GM21526 (cell line): ENCODE results near the gene LRRC56.

Experiments
- ATAC-seq: cut with Tn5 transposase; IDR thresholded peaks from one replicate; pipeline ENCODE4 v1.9.1; 2021; ENCODE audit warnings: moderate library complexity; ENCODE audit not compliant: unreplicated experiment, low FRiP score

The LRRC56 gene

DNA sequence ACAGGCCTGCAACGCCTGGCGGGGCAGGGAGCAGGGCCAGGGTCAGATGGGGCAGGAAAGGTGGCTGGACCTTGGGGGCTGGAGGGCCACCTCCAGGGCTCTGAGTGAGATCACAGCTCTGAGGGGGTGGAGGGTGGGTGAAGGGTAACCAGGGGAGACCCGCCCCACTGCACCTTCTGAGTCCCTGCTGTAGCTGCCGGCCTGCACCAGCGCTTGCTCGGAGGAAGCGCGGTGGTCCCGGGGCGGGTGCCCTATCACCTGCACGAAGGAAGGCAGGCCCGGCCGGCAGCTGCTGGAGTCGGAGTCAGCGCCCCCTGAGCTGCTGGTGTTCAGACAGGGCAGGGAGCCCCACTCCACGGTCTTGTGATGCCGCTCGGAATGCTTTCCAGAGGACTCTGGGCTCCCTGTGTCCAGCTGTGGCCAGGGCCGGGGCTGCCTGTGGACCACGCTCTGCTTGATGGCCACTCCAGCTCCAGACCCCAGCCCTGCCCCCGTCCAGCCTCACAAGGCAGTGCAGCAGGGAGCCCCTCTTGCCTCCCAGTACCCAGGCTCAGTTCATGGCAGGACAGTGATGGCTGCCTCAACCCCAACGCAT, 19.4 kb downstream of the LRRC56 start:
- ATAC-seq = no peak

DNA sequence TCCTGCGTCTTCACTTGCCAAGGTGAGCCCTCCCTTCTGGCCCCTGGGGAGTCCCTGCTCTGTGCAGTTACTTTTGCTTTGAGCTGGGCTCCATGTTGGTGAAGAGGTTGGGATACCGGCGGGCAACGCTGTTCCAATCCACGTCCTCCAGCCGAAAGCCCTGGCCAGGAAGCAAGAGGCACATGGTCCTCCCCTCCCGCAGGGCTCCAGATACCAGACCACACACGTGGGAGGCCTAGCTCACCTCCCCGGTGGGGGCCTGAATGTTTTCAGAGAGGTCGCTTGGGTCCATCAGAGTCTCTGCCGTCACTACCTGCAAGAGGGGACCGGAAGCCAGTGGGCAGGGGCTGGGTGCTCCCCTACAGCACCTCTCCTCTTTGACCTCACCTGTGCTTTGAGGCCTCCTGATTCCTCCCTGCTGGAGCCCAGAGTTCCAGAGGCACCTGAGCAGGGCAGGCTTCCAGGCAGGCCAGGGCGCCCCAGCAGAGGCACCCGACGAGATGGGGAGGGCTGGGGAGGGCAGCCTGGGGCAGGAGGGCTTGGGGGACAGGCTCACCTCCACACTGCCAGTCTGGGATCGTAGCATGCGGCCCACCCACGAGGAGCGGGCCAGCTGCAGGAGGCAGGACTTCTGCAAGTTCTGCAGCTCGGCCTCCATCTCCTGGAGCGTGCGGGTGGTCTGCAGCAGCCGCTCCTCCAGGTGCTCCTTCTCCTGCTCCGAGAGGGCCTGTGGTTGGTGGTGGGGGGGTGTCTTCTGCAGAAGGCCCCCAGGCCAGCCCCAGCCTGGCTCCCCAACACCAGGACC, 20.2 kb downstream of the LRRC56 start:
- no peak for ATAC-seq

DNA sequence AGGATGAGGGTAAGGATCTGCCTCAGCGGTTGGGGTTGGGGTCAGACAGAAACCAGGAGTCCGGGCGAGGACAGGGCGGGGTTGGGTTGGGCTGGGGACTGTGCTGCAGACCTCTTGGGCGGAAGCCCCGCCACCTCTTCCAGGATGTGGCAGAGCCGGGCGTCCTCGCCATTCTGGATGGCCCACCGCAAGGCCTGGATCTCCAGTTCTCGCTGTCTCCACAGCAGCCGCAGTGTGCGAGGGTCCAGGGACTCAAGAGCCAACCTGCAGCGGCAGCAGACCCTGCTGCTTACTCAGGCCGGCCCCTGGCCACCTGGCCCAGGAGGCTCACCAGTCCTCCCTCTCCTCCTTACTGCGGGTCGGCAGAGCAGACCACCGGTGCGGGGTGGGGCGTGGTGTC, 21.2 kb downstream of the LRRC56 start:
- ATAC-seq = no peak

DNA sequence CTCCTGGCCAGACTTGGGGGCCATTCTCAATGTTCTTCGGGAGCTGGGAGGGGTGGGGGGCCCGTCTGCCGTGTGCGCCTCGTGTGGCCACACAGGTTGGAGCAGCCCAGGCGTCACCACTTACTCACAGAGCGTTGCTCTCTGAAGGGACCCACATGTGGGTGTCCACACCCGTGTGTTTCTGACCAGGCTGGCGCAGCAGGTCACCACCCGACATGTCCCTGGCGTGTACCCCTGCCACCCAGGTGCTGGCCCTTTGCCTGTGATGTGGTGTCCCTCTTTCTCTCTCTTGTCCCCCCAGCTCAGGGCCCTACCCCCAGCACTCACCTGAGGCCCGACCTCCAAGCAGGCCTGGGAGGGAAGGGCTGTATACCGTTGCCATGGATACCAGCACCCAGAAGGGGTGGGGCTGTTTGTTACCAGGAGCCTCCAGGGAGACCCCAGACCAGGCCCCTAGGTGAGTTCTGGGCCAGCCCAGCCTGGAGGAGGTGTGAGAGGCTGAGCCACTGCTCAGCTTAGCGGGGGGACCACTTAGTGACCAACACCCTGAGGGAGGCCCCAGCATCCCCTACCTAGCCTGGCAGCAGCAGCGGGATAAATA, 21.8 kb downstream of the LRRC56 start:
- no peak for ATAC-seq

DNA sequence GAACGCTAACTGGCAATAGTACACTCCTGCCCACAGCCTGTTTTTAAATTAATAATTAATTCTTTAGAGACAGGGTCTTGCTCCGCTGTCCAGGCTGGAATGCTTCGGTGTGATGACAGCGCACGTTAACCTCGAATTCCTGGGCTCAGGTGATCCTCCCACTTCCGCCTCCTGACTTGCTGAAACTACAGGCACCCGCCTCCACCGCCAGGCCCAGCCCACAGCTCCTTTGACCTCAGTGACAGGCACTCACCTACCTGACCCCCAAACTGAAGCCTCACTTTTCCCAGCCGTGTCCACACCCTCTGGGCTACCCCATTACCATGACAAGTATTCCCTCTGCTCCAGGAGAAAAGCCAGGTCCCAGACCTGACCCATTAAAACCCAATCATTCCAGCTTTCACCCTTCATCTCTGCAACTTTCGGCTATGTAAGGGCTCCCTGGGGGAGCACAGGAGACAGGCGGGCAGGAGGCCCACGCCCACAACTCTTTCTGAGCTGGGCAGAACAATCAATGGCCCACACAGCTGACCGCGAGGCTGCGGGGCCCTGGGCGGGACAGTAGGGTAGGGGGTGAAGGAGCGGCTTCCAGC, 22.5 kb downstream of the LRRC56 start:
- no peak for ATAC-seq

DNA sequence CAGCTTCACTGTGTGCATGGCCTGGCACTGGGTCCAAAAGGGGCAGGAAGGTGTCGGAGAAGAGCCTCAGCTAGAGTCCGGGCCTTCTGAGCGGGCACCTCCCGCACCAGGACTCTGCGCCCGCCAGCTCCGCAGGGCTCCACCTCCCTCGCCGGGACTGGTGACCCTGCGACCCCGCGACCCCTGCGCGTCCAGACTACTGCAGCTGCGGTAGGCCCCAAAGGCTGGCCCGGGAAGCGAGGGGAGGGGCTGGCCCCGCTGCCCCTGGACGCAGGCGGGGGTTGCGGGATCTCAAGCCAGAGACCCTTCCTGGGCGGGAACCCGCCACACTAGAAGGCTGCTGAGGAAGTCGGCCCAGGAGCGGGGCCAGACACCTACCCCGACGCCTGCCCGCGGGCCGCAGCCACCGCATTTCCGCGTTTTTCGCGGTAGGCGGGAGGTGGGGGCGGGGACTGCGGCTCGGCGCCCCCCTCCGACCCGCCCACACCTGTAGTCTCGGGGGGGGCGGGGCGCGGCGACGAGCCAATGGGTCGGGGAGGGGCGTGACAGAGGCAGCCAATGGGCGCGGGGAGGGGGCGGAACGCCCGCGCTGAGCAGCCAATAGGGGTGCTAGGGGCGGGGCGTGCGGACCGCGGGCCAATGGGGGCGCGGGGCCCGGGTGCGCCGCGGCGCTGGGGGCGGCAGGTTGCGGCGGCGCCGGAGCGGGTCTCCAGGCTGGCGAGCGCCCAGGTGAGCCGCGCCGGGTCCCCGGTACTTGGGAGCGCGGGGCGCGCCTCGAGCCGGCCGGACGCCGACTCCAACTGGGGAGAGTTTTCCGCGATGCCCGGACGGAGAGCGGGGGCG, 23.2 kb downstream of the LRRC56 start, which contains the start of the genes LMNTD2 and RASSF7:
TSS of gene LMNTD2 (minus strand) at position 434 of the 843 bp plus-strand sequence. CDS start at position 412, 22 bp downstream.
TSS of gene RASSF7 (plus strand) at position 666 of the 843 bp plus-strand sequence. CDS start 799 bp downstream, outside the sequence.
- ATAC-seq = peak; percentile 56

DNA sequence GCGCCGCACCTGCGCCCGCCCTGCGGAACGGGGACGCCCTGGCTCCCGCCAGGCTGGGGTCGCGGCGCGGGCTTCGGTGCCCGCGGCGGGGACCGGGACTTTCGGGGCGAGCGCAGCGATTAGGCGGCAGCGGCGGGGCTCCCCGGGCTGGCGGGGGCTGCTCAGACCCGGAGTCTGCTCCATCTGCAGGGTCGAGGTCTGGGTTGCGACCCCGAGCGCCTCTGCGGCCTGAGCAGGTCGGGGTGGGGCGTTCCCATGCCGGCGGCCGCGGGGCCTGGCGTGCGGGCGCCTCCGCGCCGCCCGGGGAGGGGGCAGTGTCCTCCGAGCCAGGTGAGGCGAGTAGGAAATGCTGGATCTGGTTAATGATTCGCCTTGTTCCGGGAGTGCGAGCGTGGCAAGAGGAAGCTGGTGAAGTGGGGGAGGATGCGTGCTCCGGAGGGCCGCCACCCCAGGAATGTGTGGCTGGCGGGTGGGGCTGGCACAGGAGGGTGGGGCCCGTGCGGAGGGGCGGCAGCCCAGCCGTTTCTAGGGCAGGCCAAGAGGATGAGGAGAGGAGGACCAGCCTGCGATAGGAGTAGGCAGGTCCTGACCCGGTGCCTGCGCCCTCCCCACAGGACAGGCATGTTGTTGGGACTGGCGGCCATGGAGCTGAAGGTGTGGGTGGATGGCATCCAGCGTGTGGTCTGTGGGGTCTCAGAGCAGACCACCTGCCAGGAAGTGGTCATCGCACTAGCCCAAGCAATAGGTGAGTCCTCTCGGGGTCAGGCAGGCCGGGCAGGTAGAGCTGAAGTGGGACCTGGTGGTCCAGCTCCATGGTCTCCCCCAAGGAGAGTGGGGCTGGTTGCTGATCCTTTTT, 24.0 kb downstream of the LRRC56 start:
- peak; percentile 28 for ATAC-seq

DNA sequence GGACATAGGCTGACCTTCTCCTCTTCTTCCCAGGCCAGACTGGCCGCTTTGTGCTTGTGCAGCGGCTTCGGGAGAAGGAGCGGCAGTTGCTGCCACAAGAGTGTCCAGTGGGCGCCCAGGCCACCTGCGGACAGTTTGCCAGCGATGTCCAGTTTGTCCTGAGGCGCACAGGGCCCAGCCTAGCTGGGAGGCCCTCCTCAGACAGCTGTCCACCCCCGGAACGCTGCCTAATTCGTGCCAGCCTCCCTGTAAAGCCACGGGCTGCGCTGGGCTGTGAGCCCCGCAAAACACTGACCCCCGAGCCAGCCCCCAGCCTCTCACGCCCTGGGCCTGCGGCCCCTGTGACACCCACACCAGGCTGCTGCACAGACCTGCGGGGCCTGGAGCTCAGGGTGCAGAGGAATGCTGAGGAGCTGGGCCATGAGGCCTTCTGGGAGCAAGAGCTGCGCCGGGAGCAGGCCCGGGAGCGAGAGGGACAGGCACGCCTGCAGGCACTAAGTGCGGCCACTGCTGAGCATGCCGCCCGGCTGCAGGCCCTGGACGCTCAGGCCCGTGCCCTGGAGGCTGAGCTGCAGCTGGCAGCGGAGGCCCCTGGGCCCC, 24.8 kb downstream of the LRRC56 start:
- ATAC-seq = no peak

DNA sequence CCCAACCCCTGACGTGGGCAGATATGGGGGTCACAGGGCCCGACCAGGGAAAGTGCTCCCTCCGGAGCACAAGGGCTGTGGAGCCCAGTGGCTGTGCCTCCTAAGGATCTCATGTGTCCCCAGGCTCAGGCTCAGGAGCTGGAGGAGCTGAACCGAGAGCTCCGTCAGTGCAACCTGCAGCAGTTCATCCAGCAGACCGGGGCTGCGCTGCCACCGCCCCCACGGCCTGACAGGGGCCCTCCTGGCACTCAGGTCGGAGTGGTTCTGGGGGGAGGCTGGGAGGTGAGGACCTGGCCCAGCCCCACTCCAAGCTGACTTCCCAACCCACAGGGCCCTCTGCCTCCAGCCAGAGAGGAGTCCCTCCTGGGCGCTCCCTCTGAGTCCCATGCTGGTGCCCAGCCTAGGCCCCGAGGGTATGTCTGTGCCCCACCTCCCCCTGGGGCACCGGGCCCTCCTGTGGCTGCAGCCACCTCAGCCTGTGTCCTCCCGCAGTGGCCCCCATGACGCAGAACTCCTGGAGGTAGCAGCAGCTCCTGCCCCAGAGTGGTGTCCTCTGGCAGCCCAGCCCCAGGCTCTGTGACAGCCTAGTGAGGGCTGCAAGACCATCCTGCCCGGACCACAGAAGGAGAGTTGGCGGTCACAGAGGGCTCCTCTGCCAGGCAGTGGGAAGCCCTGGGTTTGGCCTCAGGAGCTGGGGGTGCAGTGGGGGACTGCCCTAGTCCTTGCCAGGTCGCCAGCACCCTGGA, 25.9 kb downstream of the LRRC56 start:
- ATAC-seq = no peak

GRCh38 chr11:563812-564578, 26.7 kb downstream of the LRRC56 start:
- ATAC-seq = no peak

DNA sequence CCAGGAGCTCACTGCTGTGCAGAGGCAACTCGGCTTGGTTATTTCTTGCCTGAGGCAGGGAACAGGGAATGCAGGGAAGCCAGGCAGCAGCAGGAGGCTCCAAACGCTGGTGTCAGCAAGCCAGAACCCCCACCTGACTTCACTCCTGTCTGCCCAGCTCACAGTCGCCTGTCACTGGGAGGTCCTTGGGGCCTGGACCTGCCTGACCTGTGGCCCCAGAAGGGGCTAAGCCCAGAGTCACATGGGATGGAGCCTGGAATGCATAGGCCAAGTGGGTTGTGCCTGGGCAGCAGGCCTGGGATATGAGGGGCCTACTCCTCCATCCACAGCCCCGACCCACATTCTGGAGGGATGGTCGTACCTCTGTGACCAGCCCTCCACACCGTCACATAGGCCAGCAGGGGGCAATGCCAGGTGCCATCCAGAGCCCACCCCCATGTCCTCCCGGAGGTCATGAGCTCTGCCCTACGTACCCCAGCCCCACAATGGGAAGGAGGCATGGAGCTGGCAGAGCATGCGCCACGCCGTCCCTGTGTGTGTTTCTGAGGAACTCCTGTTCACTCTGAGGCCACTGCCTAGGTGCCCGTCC, 28.7 kb downstream of the LRRC56 start:
- no peak for ATAC-seq

DNA sequence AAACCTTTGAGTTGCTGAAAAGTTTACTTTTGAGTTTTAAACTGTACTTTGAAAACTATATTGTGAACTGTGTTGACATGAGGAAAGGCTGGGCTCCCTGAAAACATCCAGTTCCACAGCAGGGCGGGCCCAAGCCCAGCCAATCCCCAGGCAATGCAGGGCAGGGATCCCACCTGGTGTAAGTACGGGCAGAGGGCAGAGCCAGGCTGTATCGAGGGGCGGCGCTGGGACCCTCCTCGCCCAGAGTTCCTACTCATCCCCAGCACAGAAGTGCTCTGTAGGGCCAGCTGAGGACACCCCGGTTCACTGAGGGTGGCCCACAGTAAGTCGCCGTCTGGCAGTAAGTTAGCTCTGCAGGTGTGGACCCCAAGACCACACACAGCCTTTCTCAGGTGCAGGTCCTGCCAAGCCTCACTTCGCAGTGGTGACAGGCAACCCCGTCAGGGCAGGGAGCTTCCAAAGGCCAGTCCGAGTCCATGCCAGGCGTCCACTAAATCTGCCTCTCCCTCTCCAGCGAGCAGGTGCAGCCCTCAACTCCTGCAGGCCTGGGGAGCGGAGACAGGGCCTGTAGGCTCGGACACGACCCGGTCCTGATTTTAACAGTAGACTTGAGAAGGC, 29.8 kb downstream of the LRRC56 start:
- no peak for ATAC-seq

- peak; percentile 4 for ATAC-seq
These were observed 30.4 kb downstream of the LRRC56 start for GRCh38 chr11:567629-568292.

DNA sequence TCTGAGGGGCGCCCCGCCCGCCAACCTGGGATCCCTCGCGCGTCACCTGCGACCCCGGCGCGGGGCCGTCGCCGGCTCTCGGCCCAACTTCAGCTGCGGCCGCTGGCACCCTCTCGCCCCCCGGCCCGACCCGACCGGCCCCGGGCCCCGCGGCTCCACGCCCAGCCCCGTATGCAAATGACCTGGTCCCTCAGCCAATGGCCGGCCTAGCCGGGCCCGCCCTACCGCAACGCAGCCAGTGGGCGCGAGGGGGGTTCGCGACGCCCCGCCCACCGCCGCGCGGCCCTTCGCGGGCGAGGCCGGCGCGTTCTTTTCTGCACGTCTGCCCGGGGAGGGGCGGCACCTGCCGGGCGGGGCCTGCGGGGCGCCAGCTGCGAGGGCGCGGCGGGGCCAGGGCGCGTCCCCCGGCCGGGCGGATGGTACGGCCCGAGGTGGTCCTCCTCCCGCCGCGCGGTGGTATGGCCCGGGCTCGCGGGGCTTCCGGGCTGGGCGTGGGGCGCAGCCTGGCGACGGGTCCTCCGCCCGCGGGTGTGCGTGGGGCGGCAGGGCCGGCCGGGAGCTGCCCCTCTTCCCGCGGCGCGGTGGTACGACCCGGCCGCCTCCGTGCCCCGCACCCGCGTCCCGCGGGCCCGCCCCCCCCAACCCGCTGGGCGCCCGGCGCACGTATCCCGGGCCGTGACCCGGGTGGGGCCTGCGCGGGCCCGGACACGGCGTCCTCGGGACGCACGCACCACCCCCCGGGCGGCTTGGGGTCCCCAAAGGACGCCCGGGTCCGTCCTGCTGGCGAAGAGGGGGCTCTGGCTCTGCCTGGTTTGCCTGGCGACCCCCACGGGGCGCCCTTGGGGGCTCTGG, 31.2 kb downstream of the LRRC56 start:
- peak; percentile 63 for ATAC-seq

- no peak for ATAC-seq
These were observed 32.0 kb downstream of the LRRC56 start for GRCh38 chr11:569158-569885.
